ENCODE data around the gene VWF.
"Not testable (repeated sequence)": the region's sequence is repeated elsewhere in the genome, so short reads cannot be mapped to it uniquely, and the experiment has no call there.

The VWF gene

GRCh38 chr12:6020930-6021329 lies 103.5 kb downstream of the VWF start:
- H3K9me3 ChIP-seq (ENCODE audit: low read depth, low read length) = no peaks in the 10 kb centered on the region
- no peak overlapping the region for H3K9ac ChIP-seq (ENCODE audit: insufficient read length)
- no peak overlapping the region for H3K4me3 ChIP-seq
- no peak overlapping the region for H3K27ac ChIP-seq
- TF ChIP-seq FOXP2 (optimal IDR thresholded peaks at IDR 0.05; ENCODE audit: control extremely low read depth, extremely low read length, insufficient read depth) (no peak), EZH2 (IDR thresholded peaks at IDR 0.05) (no peak), POLR2AphosphoS5 (IDR thresholded peaks at IDR 0.05; ENCODE audit: borderline replicate concordance, low read depth, low read length) (no peak)
- no peaks in the 10 kb centered on the region for H3K36me3 ChIP-seq (ENCODE audit: insufficient read depth, low read length)
- no peak for DNase-seq (ENCODE audit: low read depth, low spot score)

GRCh38 chr12:6020511-6020910 lies 104.0 kb downstream of the VWF start:
- H3K36me3 ChIP-seq (ENCODE audit: insufficient read depth, low read length) = not testable (repeated sequence)

GRCh38 chr12:6019256-6019655 lies 105.2 kb downstream of the VWF start:
- DNase-seq (ENCODE audit: low read depth, low spot score); H3K36me3 ChIP-seq (ENCODE audit: insufficient read depth, low read length); H3K4me3 ChIP-seq; H3K9ac ChIP-seq (ENCODE audit: insufficient read length); H3K9me3 ChIP-seq (ENCODE audit: low read depth, low read length); H3K27ac ChIP-seq: not testable (repeated sequence)

More at GRCh38 chr12:6020511-6020910, 104.0 kb downstream of the VWF start:
- not testable (repeated sequence) for H3K27ac ChIP-seq; H3K9me3 ChIP-seq (ENCODE audit: low read depth, low read length); H3K9ac ChIP-seq (ENCODE audit: insufficient read length); H3K4me3 ChIP-seq; DNase-seq (ENCODE audit: low read depth, low spot score)

GRCh38 chr12:6018265-6018664 lies 106.2 kb downstream of the VWF start:
- no peak for TF ChIP-seq FOXP2 (optimal IDR thresholded peaks at IDR 0.05; ENCODE audit: control extremely low read depth, extremely low read length, insufficient read depth)
- no peak for TF ChIP-seq EZH2 (IDR thresholded peaks at IDR 0.05)
- no peak for TF ChIP-seq POLR2AphosphoS5 (IDR thresholded peaks at IDR 0.05; ENCODE audit: borderline replicate concordance, low read depth, low read length)
- Histone ChIP-seq H3K27ac (no peak overlapping the region), H3K4me3 (no peak overlapping the region), H3K9me3 (ENCODE audit: low read depth, low read length) (no peaks in the 10 kb centered on the region), H3K36me3 (ENCODE audit: insufficient read depth, low read length) (no peaks in the 10 kb centered on the region), H3K9ac (ENCODE audit: insufficient read length) (no peak overlapping the region)
- no peak for DNase-seq (ENCODE audit: low read depth, low spot score)

GRCh38 chr12:6016756-6017155 lies 107.7 kb downstream of the VWF start:
- TF ChIP-seq EZH2 (IDR thresholded peaks at IDR 0.05) (no peak), POLR2AphosphoS5 (IDR thresholded peaks at IDR 0.05; ENCODE audit: borderline replicate concordance, low read depth, low read length) (no peak)
- no peak overlapping the region for H3K27ac ChIP-seq
- H3K9ac ChIP-seq (ENCODE audit: insufficient read length) = no peak overlapping the region
- H3K36me3 ChIP-seq (ENCODE audit: insufficient read depth, low read length) = no peaks in the 10 kb centered on the region
- no peaks in the 10 kb centered on the region for H3K9me3 ChIP-seq (ENCODE audit: low read depth, low read length)
- H3K4me3 ChIP-seq = no peak overlapping the region
- DNase-seq (ENCODE audit: low read depth, low spot score) = no peak

DNA sequence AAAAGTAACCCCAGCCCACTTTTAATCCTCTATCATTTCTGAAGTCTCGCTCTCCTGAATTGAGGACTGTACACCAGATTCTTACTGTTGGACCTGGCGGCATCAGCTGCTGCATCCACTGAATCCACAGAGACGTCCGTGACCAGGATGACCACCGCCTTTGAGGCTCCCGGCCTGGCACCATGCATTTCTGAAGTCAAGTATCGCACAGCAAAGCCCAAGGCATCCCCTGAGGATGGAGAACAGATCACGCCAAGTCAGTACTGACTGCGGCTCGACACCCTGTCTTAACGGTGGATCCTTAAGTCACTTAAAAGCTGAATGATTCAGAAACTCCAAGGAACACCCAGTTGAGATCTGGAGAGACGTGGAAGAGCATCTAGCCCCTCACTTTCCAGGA lies 108.5 kb downstream of the VWF start:
- not testable (repeated sequence) for H3K9me3 ChIP-seq (ENCODE audit: low read depth, low read length); H3K9ac ChIP-seq (ENCODE audit: insufficient read length); DNase-seq (ENCODE audit: low read depth, low spot score); H3K36me3 ChIP-seq (ENCODE audit: insufficient read depth, low read length); H3K27ac ChIP-seq; H3K4me3 ChIP-seq

DNA sequence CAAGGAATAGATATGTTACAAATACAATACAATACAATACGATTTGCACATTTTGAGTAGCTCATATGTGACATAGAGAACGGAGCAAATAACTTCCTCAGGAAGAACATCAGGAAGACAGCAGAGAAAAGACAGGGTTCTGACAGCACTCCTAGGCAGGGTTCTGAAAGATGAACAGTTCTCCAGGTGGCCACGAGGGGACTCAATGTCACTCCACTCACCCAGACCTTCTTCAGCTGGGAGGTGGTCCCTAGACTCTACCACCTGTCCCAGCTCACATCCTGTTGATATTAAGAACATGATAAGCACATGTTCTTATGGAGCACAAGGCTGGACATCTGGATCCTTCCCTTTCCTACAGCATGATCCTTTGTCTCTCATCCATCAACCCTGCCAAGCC lies 109.2 kb downstream of the VWF start:
- H3K9ac ChIP-seq (ENCODE audit: insufficient read length); DNase-seq (ENCODE audit: low read depth, low spot score): not testable (repeated sequence)

DNA sequence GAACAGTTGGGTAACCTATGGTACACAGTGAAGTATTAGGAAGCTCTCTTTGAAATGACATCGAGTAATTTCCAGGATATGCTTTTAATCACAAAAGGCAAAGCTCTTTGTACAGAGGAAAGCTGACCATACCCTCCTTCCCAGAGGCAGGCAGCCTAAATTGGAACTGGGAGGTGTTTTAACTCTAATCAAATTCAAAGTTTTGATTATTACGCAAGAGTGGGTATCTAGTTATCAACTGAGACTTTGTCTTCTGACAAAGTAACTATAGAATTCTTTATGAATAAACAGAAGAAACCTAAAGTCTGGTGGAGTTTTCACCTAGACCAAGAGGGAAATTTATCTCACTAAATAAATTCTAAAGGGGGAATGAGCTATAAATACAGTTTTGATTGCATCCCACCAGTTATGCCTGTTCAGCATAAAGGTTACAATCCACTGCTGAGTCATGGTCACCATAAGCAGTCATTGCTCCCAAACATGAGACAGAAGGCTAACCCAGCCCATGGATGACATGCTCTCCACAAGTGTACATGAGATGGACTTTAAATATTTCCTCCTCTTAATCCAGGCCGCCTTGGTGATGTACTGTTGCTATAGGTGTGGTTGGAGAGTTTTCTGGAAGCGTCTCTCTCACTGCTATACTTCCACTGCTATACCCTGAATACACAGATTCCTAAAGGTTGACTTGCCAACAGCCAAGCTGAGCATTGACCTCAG lies 113.7 kb downstream of the VWF start:
- H3K4me3 ChIP-seq; DNase-seq (ENCODE audit: low read depth, low spot score); H3K27ac ChIP-seq; H3K36me3 ChIP-seq (ENCODE audit: insufficient read depth, low read length); H3K9me3 ChIP-seq (ENCODE audit: low read depth, low read length); H3K9ac ChIP-seq (ENCODE audit: insufficient read length): not testable (repeated sequence)

More for the DNA sequence above, 109.2 kb downstream of the VWF start:
- not testable (repeated sequence) for H3K4me3 ChIP-seq; H3K36me3 ChIP-seq (ENCODE audit: insufficient read depth, low read length); H3K9me3 ChIP-seq (ENCODE audit: low read depth, low read length); H3K27ac ChIP-seq

GRCh38 chr12:5997260-5997659 lies 127.2 kb downstream of the VWF start:
- no peaks in the 10 kb centered on the region for H3K9me3 ChIP-seq (ENCODE audit: low read depth, low read length)
- no peaks in the 10 kb centered on the region for H3K36me3 ChIP-seq (ENCODE audit: insufficient read depth, low read length)
- TF ChIP-seq EZH2 (IDR thresholded peaks at IDR 0.05) (no peak), FOXP2 (optimal IDR thresholded peaks at IDR 0.05; ENCODE audit: control extremely low read depth, extremely low read length, insufficient read depth) (no peak), POLR2AphosphoS5 (IDR thresholded peaks at IDR 0.05; ENCODE audit: borderline replicate concordance, low read depth, low read length) (no peak)
- no peak overlapping the region for H3K9ac ChIP-seq (ENCODE audit: insufficient read length)
- H3K4me3 ChIP-seq = no peak overlapping the region
- no peak for DNase-seq (ENCODE audit: low read depth, low spot score)
- no peak overlapping the region for H3K27ac ChIP-seq

- Histone ChIP-seq H3K36me3 (ENCODE audit: insufficient read depth, low read length) (no peaks in the 10 kb centered on the region), H3K4me3 (no peak overlapping the region), H3K9me3 (ENCODE audit: low read depth, low read length) (no peaks in the 10 kb centered on the region), H3K27ac (no peak overlapping the region), H3K9ac (ENCODE audit: insufficient read length) (no peak overlapping the region)
- no peak for DNase-seq (ENCODE audit: low read depth, low spot score)
- no peak for TF ChIP-seq POLR2AphosphoS5 (IDR thresholded peaks at IDR 0.05; ENCODE audit: borderline replicate concordance, low read depth, low read length)
- no peak for TF ChIP-seq FOXP2 (optimal IDR thresholded peaks at IDR 0.05; ENCODE audit: control extremely low read depth, extremely low read length, insufficient read depth)
- TF ChIP-seq EZH2 (IDR thresholded peaks at IDR 0.05) = no peak
These were observed 128.0 kb downstream of the VWF start for GRCh38 chr12:5996459-5996858.
